Stomach (tissue), 4 donors: ENCODE data around the gene TINAGL1.

Experiments used
- POLR2A ChIP-seq, 4 donors: fragments of 450-650 bp; IDR thresholded peaks; one replicate each; pipeline ENCODE4 v1.6.1; 2016; ENCODE audit warnings: antibody characterized with exemption in 4 of 4, control low read depth in 2 of 4, mild to moderate bottlenecking in 1 of 4, moderate library complexity in 1 of 4
- POLR2AphosphoS5 ChIP-seq, 3 donors: sonication (generic); formaldehyde crosslinking; IDR thresholded peaks; one replicate each; pipeline ENCODE4 v1.6.1; 2016; ENCODE audit warnings: antibody characterized with exemption in 3 of 3
- TF ChIP-seq, protein P1 (sequence below), 7 experiments: fragments of 450-650 bp in 4 of 7; fragments of 200-600 bp in 3 of 7; sonication (generic) in 3 of 7; IDR thresholded peaks; one replicate each; pipeline ENCODE4 v1.5.1; 2016 to 2019; ENCODE audit warnings: antibody characterized with exemption in 7 of 7, control low read depth in 2 of 7, mild to moderate bottlenecking in 1 of 7

DNA sequence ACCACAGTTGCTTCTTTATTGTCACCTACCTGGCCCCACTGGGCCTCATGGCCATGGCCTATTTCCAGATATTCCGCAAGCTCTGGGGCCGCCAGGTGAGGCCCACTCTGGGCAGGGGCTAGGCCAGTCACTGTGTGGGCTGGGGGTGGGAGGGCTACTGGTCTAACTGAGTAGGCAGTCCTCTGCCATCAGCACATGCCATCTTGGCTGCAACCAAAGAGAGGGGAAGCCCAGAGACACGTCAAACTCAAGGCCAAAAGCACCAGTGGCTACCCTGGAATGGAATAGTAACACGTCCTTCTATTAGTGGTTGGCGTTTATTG, 45.1 kb downstream of the TINAGL1 start:
- TF ChIP-seq, protein P1, sequence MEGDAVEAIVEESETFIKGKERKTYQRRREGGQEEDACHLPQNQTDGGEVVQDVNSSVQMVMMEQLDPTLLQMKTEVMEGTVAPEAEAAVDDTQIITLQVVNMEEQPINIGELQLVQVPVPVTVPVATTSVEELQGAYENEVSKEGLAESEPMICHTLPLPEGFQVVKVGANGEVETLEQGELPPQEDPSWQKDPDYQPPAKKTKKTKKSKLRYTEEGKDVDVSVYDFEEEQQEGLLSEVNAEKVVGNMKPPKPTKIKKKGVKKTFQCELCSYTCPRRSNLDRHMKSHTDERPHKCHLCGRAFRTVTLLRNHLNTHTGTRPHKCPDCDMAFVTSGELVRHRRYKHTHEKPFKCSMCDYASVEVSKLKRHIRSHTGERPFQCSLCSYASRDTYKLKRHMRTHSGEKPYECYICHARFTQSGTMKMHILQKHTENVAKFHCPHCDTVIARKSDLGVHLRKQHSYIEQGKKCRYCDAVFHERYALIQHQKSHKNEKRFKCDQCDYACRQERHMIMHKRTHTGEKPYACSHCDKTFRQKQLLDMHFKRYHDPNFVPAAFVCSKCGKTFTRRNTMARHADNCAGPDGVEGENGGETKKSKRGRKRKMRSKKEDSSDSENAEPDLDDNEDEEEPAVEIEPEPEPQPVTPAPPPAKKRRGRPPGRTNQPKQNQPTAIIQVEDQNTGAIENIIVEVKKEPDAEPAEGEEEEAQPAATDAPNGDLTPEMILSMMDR (IDR thresholded peaks at IDR 0.05): no peak
- TF ChIP-seq POLR2A (IDR thresholded peaks at IDR 0.05) (no peak), POLR2AphosphoS5 (IDR thresholded peaks at IDR 0.05) (no peak)
